ENCODE measurements around the gene RAB13. TPM values are rescaled to one million over a fixed set of nuclear protein-coding genes. Genes with fewer than 3 reads are reported as not detected.

Gene RAB13
- total and polyA plus RNA-seq, 2 of the 13 experiments (the other 11 are each of a cell fraction or from before 2014, with no cell fraction given) = 15.9 to 24.7 TPM

DNA sequence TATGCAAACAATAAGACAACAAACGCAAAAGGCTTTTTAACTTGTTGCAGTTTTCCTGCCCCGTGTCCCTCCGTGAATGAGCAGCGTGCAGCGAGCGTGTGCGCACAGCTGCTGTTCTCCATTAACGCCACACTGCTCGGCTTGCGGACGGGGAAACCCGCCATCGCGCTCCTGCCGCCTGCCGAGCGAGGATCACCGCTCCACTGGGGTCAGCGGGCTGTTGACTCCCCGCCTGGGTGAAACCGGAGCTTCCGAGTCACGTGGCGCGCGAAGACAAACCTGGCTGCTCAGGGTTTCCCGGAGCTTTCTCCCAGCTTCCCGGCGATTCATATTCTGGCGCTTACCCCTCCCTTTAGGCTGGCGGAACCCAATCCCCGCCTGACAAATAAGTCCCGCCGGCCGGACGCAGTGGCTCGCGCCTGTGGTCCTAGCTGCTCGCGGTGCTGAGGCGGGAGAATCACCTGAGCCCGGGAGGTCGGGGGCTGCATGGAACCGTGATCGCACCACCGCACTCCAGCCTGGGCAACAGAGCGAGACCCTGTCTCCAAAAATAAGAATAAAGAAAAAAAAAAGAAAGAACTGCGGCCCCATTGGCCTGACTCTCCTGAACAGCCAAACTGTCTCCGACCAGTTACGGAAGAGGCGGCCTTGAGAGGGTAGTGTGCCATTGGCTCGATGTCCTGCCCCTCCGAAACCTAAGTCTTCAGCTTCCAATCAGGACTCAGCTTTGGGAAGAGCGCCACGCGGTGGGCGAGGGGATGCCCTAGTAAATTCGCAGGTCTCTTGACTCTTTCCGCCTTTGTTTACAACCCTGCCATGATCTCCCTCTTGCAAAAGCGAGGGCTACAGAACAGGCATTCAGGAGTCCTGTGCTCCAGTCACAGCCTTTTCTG, 18.8 kb downstream of the RAB13 start, which contains the start of gene CREB3L4 (continued):
- TF ChIP-seq, protein P1, sequence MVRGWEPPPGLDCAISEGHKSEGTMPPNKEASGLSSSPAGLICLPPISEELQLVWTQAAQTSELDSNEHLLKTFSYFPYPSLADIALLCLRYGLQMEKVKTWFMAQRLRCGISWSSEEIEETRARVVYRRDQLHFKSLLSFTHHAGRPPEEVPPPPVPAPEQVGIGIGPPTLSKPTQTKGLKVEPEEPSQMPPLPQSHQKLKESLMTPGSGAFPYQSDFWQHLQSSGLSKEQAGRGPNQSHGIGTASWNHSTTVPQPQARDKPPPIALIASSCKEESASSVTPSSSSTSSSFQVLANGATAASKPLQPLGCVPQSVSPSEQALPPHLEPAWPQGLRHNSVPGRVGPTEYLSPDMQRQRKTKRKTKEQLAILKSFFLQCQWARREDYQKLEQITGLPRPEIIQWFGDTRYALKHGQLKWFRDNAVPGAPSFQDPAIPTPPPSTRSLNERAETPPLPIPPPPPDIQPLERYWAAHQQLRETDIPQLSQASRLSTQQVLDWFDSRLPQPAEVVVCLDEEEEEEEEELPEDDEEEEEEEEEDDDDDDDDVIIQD (CRISPR knock-in tag; IDR thresholded peaks at IDR 0.05; ENCODE audit: low read depth) = no peak
- TF ChIP-seq ZNF160 (CRISPR knock-in tag; IDR thresholded peaks at IDR 0.05) = peak; percentile 35; the same call in 1 of the 2 replicates
- no peak for TF ChIP-seq ATRX (CRISPR knock-in tag; IDR thresholded peaks at IDR 0.05; ENCODE audit: borderline replicate concordance)
- TF ChIP-seq FOXO1 (CRISPR knock-in tag; IDR thresholded peaks at IDR 0.05) = peak; percentile 87
- TF ChIP-seq MEIS2 (CRISPR knock-in tag; IDR thresholded peaks at IDR 0.05) = peak; percentile 52
- no peak; the same call in none of the 2 replicates for TF ChIP-seq ZNF703 (CRISPR knock-in tag; IDR thresholded peaks at IDR 0.05; ENCODE audit: borderline replicate concordance)
- TF ChIP-seq ZNF770 (CRISPR knock-in tag; IDR thresholded peaks at IDR 0.05) = no peak; the same call in 1 of the 2 replicates
- peak; percentile 41; the same call in 1 of the 2 replicates for TF ChIP-seq STAT5B (CRISPR knock-in tag; IDR thresholded peaks at IDR 0.05)
- no peak; a peak in 1 of 4 replicates for TF ChIP-seq REST (IDR thresholded peaks at IDR 0.05; ENCODE audit: borderline replicate concordance in 1 of 2, low read depth in 1 of 2, low read length in 2 of 2)
- TF ChIP-seq, protein P2, sequence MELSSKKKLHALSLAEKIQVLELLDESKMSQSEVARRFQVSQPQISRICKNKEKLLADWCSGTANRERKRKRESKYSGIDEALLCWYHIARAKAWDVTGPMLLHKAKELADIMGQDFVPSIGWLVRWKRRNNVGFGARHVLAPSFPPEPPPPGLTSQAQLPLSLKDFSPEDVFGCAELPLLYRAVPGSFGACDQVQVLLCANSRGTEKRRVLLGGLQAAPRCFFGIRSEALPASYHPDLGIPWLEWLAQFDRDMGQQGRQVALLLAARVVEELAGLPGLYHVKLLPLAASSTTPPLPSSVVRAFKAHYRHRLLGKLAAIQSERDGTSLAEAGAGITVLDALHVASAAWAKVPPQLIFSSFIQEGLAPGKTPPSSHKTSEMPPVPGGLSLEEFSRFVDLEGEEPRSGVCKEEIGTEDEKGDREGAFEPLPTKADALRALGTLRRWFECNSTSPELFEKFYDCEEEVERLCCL (CRISPR knock-in tag; IDR thresholded peaks at IDR 0.05; ENCODE audit: borderline replicate concordance) = 0 out of 2 replicates have a peak, but pooled peaks have one; percentile 61
- peak; percentile 47; the same call in 1 of the 2 replicates for TF ChIP-seq ZNF337 (CRISPR knock-in tag; IDR thresholded peaks at IDR 0.05; ENCODE audit: borderline replicate concordance, low read depth)
- no peak for TF ChIP-seq ONECUT2 (CRISPR knock-in tag; IDR thresholded peaks at IDR 0.05)
- TF ChIP-seq ZNF598 (CRISPR knock-in tag; IDR thresholded peaks at IDR 0.05; ENCODE audit: borderline replicate concordance) = peak; percentile 19; the same call in 1 of the 2 replicates
- no peak for TF ChIP-seq ZKSCAN5 (CRISPR knock-in tag; IDR thresholded peaks at IDR 0.05)
- no peak for TF ChIP-seq ZNF136 (CRISPR knock-in tag; IDR thresholded peaks at IDR 0.05; ENCODE audit: low read depth)
- no peak for TF ChIP-seq MAFG (CRISPR knock-in tag; IDR thresholded peaks at IDR 0.05)
- TF ChIP-seq PAX8 (CRISPR knock-in tag; IDR thresholded peaks at IDR 0.05; ENCODE audit: borderline replicate concordance) = 0 out of 2 replicates have a peak, but pooled peaks have one; percentile 53
